Smooth muscle cell (in vitro differentiated cells): Measurements from ENCODE around the gene SLC26A6. TPM values are rescaled to one million over a fixed set of nuclear protein-coding genes. Genes with fewer than 3 reads are reported as not detected.

Experiments used
- DNase-seq: peaks from one replicate; lab custom pipeline; 2025; ENCODE audit not compliant: unreplicated experiment; lab: John Stamatoyannopoulos, UW
- H2AFZ ChIP-seq: fragments of 200-600 bp; sonication (generic); 2 replicates; pipeline ENCODE4 v1.6.0; 2016; ENCODE audit warnings: antibody characterized with exemption, low read depth, mild to moderate bottlenecking
- H3F3A ChIP-seq: fragments of 200-600 bp; sonication (generic); 2 replicates; pipeline ENCODE4 v1.6.0; 2017; ENCODE audit warnings: antibody characterized with exemption, low read depth
- H3K27ac ChIP-seq: fragments of 200-600 bp; sonication (generic); 2 replicates; pipeline ENCODE4 v1.5.1; 2016; ENCODE audit warnings: low read depth, mild to moderate bottlenecking
- H3K27me3 ChIP-seq: fragments of 200-600 bp; sonication (generic); 2 replicates; pipeline ENCODE4 v1.6.1; 2016; ENCODE audit warnings: low read depth, mild to moderate bottlenecking
- H3K36me3 ChIP-seq: fragments of 200-600 bp; sonication (generic); 2 replicates; pipeline ENCODE4 v1.5.1; 2016; ENCODE audit warnings: low read depth
- H3K4me1 ChIP-seq: fragments of 200-600 bp; sonication (generic); 2 replicates; pipeline ENCODE4 v1.5.1; 2016; ENCODE audit warnings: low read depth
- H3K4me2 ChIP-seq: fragments of 200-600 bp; sonication (generic); 2 replicates; pipeline ENCODE4 v1.6.0; 2016; ENCODE audit warnings: mild to moderate bottlenecking
- H3K4me3 ChIP-seq: fragments of 200-600 bp; sonication (generic); 2 replicates; pipeline ENCODE4 v1.5.1; 2016; ENCODE audit warnings: mild to moderate bottlenecking
- H3K79me2 ChIP-seq: fragments of 200-600 bp; sonication (generic); 2 replicates; pipeline ENCODE4 v1.6.0; 2016; ENCODE audit warnings: low read depth, mild to moderate bottlenecking
- H3K9ac ChIP-seq: fragments of 200-600 bp; sonication (generic); 2 replicates; pipeline ENCODE4 v1.6.0; 2016; ENCODE audit warnings: low read depth
- H3K9me3 ChIP-seq: fragments of 200-600 bp; sonication (generic); replicated peaks from 2 replicates; pipeline ENCODE4 v1.5.1; 2016; ENCODE audit warnings: low read depth
- H4K20me1 ChIP-seq: fragments of 200-600 bp; sonication (generic); 2 replicates; pipeline ENCODE4 v1.6.0; 2016; ENCODE audit warnings: low read depth
- CTCF ChIP-seq: fragments of 200-600 bp; sonication (generic); IDR thresholded peaks from 2 replicates; pipeline ENCODE4 v1.5.1; 2017; ENCODE audit warnings: borderline replicate concordance, mild to moderate bottlenecking, antibody characterized with exemption; ENCODE audit not compliant: insufficient read depth, poor library complexity, severe bottlenecking
- WGBS: methylation state at CpG from one replicate; pipeline ENCODE4 v1.1.7; 2016; ENCODE audit warnings: low lambda C conversion rate; 5-methylcytosine and 5-hydroxymethylcytosine counted together
- polyA plus RNA-seq: library from polyadenylated mRNA; unstranded; fragments of >200 nt; fragmentation: Nextera tagmentation; extraction: Ambion mirVana; gene quantifications from 2 replicates; pipeline ENCODE4 v1.2.1, GENCODE V29; 2016
- total RNA-seq: library from RNA; depleted of rRNA; stranded (reverse); fragments of >200 nt; gene quantifications from 2 replicates; pipeline ENCODE4 v1.2.3, GENCODE V29; 2014

Gene SLC26A6
- total and polyA plus RNA-seq, 2 experiments from 2014 or later, result 28.4 to 34.8 TPM

DNA sequence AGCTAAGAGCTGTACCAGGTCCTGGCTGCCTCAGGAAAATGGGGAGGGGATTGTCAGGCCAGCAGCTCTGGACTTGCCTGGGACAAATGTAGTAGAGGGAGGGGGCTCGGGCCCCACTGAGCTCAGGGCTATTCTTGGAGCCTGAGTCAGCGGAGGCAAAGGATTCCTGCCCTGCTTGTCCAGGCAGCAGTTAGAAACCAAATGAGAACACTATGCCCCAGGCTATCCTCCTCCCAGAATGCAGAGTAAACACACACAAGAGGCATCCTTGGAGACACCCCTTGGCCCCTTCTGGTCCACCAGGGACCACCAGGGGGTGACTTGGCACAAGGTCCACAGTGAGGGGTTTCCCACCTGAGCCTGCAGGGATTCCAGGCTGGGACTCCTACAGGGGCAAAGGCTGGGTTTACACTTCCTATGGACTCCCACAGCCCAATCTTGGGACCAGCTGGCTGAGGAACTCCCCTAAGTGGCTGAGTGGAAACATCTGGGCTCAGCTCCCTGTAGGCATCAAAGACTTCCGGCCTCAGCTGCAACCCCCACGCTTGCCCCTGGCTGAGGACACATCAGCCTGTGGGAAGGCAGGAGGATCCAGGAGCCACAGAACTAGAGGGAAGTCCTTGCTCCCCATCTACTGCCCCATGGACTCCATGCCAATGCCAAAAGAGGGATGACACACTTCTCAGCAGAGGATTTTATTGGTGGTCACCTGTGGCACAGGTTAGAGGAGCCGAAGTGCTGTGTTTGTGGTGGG is 36.8 kb downstream of the SLC26A6 start:
- no peak overlapping the region for H2AFZ ChIP-seq
- peak overlapping the region; percentile 100 for H3K27ac ChIP-seq
- no peaks in the 10 kb centered on the region for H3K9me3 ChIP-seq
- peaks cover 5% of the 10 kb centered on the region for H4K20me1 ChIP-seq
- peak overlapping the region; percentile 80 for H3K4me2 ChIP-seq
- 17% methylated on average over 5 of the region's 5 CpGs for WGBS
- peak; percentile 34 for DNase-seq
- H3K4me1 ChIP-seq, result peaks cover 20% of the 10 kb centered on the region
- no peak overlapping the region for H3K4me3 ChIP-seq
- H3K27me3 ChIP-seq, result no peaks in the 10 kb centered on the region
- peaks cover 40% of the 10 kb centered on the region for H3F3A ChIP-seq
- H3K79me2 ChIP-seq, result peaks cover 11% of the 10 kb centered on the region
- TF ChIP-seq CTCF, result peak; percentile 8
- H3K9ac ChIP-seq, result peak overlapping the region; percentile 91
- no peaks in the 10 kb centered on the region for H3K36me3 ChIP-seq

- Histone ChIP-seq H3K79me2 (peaks cover 15% of the 10 kb centered on the region), H3K36me3 (no peaks in the 10 kb centered on the region), H3K4me3 (no peak overlapping the region), H3K27me3 (no peaks in the 10 kb centered on the region), H3K27ac (peak overlapping the region; percentile 100), H3F3A (peaks cover 40% of the 10 kb centered on the region), H3K4me1 (peaks cover 20% of the 10 kb centered on the region), H3K9ac (peak overlapping the region; percentile 91), H3K9me3 (no peaks in the 10 kb centered on the region), H4K20me1 (peaks cover 16% of the 10 kb centered on the region), H3K4me2 (peak overlapping the region; percentile 80), H2AFZ (no peak overlapping the region)
- WGBS, result 90% methylated on average over 6 of the region's 6 CpGs
- DNase-seq, result no peak
- TF ChIP-seq CTCF, result no peak
Observed at GRCh38 chr3:48597408-48597800, 37.9 kb downstream of the SLC26A6 start.

DNA sequence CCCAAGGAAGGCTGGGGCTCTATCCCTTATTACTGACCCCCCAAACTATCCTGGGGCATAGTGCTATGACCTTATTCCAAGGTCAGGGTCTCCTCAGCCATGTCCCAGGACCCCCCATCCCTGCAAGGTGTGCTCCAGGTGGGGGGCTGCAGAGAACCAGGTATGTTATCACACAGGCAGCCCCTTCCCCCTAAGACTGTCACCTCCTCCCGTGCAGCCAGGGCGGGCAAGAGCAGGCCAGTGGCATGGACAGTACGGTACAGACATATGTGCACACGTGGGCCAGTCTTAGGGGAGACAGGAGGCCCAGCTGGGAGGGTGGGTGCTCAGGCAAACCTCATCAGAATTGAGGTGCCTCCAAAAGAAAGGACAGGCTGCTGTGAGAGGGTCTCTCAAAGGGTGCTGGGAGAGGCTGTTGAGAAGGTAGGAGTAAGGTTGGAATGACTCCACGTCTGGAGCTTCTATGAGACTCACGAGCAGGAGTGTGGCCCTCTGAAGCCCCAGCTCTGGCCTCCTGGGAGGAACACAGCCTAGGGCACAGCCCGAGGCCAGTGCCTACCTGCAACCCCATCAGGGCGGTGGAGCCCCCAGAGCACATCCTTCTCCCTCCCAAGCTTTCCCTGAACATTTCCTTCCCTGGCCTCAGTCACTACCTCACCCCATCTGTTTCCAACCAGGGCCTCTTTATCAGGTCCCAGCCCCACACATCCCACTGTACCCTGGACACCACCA is 38.4 kb downstream of the SLC26A6 start:
- H3K27ac ChIP-seq, result peak overlapping the region; percentile 100
- no peak for TF ChIP-seq CTCF
- 85% methylated on average over 8 of the region's 8 CpGs for WGBS
- no peaks in the 10 kb centered on the region for H3K36me3 ChIP-seq
- peak overlapping the region; percentile 61 for H3K4me2 ChIP-seq
- no peaks in the 10 kb centered on the region for H3K9me3 ChIP-seq
- peaks cover 20% of the 10 kb centered on the region for H3K4me1 ChIP-seq
- H4K20me1 ChIP-seq, result peaks cover 19% of the 10 kb centered on the region
- no peaks in the 10 kb centered on the region for H3K27me3 ChIP-seq
- DNase-seq, result no peak
- H3F3A ChIP-seq, result peaks cover 40% of the 10 kb centered on the region
- no peak overlapping the region for H3K4me3 ChIP-seq
- H3K79me2 ChIP-seq, result peaks cover 15% of the 10 kb centered on the region
- no peak overlapping the region for H2AFZ ChIP-seq
- H3K9ac ChIP-seq, result peak overlapping the region; percentile 91
